Renal pelvis (tissue), 4 donors: ENCODE results near the gene PDK2. TPM values are rescaled to one million over a fixed set of nuclear protein-coding genes. Genes with fewer than 3 reads are reported as not detected.
"Not testable (repeated sequence)": the region's sequence is repeated elsewhere in the genome, so short reads cannot be mapped to it uniquely, and the experiment has no call there.

Experiments
- DNase-seq: peaks from one replicate; pipeline ENCODE4 v3.0.0-alpha.2; 2013
- polyA plus RNA-seq, 3 donors: library from polyadenylated mRNA; unstranded; fragments of 120-200 nt; gene quantifications; one replicate each; pipeline ENCODE4 v1.2.1, GENCODE V29; 2013; ENCODE audit not compliant: insufficient read length in 3 of 3

PDK2 gene
- polyA plus RNA-seq, 3 donors = 125 to 135 (median 129) TPM

DNA sequence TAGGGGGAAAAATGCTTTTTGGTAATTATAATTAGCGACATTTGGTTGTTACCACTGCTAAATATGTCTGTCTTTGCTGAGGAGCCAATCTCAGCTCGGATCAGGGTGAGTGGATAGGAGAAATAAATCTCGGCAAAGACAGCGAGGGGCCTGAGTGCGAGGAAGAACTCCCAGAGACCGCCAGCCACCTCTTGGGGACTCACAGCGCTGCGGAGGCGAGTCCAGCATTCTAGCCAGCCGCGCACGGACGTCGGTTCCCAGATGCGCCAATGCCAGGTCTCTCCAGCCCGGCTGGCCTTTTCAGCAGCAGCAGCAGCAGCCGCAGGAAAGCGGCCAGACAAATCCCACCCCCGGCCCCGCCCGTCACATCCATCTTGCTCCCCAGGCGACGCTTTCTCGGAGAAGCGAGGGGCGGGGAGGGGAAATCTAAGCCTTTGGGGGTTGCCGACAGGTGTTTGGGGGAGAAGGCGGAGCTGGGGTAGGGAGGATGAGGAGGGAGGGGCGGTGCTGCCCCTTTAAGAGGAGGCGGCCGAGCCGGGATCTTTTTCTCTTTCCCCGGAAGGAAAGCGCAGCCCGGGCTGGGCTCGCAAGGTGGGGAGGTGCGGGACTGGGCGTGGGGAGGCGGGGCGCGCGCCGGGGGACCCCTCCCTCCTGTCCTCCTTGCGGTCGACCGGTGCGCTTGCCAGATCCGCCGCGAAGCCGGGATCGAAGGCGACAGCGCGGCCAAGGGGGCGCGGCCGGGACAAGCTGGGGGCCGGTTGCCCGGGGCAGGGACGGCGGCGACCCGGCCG is 39.5 kb upstream of the PDK2 start, which contains the start of gene ITGA3:
Gene ITGA3 (plus strand): TSS at position 685 of the 791 bp plus-strand sequence. CDS start 330 bp downstream, outside the sequence.
- DNase-seq = peak; percentile 75

DNA sequence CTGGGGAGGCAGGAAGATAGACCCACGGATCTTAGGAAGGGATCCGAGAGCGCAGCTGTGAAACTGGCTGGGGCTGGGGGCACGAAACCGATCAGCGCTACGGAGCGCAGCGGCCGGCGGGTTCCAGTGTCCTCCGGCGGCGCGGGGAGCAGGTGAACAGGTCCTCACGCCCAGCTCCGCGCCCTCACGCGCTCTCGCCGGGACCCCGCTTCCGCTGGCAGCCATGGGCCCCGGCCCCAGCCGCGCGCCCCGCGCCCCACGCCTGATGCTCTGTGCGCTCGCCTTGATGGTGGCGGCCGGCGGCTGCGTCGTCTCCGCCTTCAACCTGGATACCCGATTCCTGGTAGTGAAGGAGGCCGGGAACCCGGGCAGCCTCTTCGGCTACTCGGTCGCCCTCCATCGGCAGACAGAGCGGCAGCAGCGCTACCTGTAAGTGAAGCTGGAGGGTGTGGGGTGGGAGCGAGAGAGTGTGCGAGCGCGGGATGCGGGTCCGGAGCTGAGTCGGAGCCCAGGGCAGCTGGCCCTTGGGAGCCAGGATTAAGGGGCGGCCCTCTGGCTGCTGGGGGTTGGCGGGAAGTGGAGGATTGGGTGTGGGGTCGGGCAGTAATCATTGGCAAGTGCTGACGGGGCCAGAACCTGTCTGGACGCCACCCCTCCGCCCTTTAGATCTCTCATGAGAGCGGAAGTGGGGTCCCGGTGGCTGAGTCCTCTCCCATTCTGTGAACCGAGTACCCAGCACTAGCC is 38.8 kb upstream of the PDK2 start:
- DNase-seq = peak; percentile 79

DNA sequence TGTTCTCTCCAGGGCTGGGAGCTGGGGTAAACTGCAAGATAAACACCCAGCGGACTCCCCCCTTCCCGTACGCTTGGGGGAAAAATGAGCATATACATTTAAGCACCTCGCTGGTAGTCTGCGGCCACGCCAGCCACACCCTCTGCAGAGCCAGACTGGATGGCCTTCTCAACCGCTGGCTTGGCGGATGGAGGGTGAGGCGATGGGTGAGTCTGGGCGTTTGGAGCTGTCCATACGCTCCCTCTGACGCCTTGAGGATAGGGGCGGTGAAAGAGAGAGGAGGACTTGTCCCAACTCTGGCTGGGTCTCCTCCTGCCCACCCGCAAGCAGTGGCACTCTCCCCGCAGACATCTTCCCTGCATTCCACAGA is 38.2 kb upstream of the PDK2 start:
- no peak for DNase-seq

DNA sequence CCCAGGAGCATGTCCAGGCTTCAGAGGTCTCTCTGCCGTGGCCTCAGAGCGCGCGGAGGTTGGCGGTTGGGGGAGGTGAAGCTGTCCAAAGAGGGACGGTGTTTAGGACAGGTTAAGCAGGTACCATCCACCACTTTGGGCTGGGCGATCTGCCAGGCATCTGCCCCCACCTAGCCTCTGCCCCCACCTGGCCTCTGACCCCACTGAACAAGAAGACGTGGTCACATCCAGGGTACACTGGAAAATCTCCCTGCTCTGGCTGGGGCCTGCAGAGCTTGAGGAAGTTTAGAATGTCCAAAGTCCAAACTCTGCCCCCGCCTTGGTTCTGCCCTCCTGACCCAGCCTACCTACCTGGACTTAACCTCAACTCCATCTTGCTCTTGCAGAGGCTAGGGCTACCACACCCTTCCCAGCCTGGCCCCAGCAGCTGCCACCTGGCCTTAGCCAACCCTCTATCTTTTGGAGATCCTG is 37.6 kb upstream of the PDK2 start:
- DNase-seq = no peak

DNA sequence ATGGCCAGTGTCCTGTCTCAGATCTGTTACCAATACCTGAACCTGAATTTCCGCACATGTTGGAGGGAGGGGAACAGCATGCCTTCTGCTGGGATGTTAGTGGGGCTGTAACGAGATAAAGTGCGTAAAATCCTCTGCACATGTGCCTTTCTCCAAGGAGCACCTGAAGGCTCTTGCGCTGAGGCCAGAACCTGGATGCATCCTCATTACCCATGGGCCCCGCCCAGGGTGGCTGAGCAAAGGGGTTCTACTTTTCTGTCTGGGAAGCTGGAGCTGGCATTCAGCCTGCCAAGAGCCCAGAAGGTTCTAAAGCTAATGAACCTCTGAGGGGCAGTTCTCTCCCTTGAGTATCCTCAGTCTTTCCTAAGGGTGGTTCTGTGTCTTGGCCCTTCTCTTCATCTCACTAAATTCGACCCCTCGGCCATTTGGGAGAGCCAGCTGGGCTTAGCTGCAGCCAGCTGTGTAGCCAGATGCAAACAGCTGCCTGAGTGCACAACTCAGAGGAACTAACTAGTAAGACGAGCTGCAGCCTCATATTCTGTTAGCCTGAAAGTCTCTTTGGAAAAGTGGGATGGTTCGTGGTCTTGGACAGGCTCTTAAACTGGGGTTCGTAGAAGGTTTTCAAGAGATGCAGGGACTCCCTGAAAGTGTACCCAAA is 36.7 kb upstream of the PDK2 start:
- peak; percentile 48 for DNase-seq

DNA sequence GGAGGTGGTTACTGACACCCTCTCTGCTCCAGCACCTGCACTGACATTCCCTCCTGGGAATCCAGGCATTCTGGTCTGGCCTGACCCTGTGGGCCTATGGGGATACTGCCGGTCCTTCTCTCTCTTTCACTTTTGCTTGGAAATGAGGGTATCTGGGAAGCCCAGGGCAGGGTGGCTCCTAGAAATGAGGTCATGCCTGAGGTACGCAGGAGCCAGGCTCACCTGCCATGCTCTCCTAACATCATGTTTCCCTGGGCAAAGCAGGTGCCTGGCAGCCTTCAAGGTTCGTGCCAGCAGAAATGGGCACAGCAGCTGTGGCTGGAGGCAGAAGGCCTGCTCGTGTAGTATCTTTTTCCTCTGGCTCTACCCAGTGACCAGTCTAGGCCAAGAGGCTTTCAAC is 35.9 kb upstream of the PDK2 start:
- DNase-seq = no peak

DNA sequence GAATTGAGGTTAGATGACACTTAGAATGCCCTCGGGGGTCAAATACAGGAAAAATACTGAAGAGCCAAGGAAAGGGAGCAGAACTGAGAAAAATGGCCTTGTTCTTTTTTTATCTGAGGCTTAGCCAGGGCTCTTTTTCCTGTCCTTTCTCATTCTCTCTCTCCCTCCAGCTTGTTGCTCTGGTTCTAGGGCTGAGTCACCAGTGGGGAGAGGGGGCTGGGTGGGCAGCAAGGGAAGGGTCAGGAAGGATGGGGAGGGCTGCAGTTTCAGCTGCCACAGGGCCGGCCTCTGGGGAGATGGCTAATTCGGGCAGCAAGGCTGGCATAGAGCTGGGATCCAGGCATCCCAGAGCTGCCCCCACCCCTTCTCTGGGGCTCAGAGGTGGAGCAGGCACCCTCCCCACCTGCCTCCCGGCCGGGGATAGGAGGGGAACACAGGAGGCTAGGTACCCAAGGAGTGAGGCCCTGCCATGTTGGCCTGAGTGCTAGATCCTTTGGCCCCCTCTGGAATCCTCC is 35.3 kb upstream of the PDK2 start:
- no peak for DNase-seq

DNA sequence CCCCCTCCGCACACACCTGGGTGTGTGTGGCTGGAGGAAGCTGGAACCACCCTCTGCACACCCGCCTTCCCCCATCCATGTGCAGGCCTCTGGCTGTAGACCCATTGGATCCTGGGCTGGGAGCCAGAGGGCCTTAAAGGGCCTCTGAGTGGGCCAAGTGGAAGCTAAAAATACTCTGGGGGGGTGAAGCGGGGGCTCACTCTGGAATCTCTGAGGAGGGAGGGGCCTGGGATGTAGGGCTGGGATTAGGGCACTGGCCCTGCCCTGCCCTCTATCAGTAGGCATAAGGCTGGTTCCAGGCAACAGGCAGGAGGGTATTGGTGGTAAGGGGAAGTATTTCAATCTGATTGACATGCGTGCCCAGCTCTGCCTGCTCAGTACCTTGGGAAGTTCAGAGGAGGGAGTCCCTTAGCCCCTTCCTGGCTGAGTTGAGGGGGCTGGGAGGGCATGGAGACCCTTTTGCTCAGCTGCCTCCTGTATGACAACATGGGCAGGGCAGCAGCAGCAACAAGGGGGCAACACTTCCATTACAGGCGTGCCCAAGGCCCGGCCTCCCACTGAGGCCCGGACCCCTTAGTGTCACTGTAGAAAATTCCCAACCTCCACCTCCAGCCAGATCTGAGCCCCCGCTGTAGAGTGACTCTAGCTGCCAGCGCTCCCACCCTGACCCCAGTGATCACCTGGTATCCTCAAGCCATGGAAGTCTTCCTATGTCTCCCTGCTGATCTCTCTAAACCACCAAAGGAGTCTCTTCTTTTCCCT is 34.0 kb upstream of the PDK2 start:
- peak; percentile 62 for DNase-seq

DNA sequence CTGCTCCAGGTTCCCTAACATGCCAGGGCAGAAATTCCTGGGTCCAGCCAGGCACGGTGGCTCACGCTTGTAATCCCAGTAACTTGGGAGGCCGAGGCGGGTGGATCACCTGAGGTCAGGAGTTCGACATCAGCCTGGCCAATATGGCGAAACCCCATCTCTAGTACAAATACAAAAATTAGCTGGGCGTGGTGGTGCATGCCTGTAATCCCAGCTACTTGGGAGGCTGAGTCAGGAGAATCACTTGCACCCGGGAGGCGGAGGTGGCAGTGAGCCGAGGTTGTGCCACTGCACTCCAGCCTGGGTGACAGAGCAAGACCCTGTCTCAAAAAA is 33.5 kb upstream of the PDK2 start:
- not testable (repeated sequence) for DNase-seq

DNA sequence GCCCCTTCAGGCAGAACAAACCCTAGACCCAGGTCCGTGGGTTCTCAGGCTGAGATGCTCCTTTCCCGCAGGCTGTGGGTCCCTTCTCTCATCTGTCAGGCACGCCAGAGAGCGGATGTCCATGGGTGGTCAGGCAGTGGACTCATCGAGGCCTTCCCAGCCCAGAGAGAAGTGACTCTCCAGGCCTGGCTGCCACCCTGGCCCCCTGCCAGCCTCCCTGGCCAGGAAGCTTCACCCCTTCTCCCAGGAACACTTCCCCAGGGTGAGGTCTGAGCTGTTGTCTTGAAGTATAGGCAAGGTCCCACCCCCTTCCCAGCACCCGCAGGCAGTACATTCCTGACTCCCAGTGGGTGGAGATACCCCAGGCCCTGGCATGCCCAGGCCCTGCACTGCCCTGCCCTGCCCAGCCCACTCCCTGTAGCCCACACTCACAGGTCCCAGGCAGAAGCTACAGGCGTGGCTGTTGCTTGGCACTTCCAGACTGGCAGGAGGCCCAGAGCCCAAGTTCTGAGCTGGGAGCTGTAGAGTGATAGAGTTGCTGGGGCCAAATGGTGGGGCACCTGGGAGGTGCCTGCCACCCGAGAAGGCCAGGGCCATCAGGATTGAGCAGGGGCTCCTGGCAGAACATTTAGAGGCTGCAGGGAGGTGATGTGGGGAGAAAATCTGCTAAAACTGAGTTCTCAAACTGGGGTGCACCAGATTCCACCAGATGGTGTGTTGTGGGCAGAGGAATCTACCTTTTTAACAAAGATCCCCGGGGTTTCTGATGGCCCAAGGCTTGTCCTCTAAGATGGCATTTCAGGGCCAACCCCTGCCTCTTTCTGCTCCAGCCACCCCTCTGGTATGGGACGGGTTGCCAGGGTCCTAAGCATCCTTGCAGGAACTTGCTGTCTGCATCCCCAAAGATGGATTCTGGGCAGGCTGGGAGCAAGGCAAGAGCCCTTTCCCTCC is 32.6 kb upstream of the PDK2 start:
- DNase-seq = no peak

DNA sequence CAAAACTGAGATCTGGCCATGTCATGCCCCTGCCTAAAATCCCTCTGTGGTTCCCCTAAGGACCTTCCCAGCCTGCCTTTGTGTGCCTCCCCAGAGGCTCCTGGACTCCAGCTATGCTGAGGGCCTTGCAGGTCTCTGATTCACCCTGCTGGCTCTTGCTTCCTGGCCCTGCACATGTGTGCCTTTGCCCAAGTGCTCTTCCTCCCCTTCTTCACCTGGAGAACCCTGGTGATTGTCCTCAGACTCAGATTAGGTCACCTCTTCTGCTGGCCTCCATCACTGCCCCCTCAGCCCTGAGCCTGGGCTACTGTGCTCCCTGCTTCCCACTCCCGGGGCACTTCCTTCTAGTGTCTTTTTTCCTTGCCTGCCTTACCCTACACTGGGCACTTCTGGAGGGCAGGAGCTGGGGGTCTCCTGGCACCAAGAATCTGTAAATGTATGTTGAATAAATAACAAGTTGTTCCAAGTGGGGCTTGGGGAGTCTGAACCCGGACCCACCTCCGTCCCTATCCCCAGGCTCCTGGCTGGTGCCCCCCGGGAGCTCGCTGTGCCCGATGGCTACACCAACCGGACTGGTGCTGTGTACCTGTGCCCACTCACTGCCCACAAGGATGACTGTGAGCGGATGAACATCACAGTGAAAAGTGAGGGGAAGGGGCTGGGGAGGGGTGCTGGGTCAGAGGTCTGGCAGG is 31.4 kb upstream of the PDK2 start:
- no peak for DNase-seq

DNA sequence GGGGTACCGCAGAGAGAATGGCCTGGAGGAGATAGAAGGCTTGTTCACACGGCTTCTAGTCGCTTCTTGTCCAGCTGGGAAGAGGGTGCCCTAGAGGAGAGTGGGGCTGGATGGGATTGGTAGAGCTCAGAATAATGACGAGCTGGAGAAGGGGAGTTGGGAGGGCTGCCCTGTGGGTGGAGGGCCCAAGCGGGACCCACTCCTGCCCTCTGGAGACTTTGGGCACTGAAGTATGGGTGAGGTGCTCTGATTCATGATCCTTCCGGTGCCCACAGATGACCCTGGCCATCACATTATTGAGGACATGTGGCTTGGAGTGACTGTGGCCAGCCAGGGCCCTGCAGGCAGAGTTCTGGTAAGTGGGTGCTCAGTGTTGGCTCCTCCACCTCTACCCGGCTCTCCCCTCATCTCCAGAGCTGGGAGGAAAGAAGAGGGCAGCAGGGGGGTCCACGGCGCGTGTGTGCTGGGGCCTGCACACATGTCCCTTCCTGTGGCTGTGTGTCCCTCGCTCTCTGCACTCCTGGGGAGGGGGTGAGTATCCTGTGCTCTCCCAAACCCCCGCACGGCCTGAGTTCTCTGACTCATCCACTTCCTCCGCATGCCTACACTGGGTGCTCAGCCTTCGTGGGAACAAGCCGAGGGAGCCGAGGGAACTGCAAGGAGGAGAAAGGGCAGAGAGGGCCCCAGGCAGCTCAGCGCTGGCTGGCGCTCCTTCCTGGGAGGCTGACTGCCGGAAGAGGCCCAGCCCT is 30.7 kb upstream of the PDK2 start:
- DNase-seq = no peak

DNA sequence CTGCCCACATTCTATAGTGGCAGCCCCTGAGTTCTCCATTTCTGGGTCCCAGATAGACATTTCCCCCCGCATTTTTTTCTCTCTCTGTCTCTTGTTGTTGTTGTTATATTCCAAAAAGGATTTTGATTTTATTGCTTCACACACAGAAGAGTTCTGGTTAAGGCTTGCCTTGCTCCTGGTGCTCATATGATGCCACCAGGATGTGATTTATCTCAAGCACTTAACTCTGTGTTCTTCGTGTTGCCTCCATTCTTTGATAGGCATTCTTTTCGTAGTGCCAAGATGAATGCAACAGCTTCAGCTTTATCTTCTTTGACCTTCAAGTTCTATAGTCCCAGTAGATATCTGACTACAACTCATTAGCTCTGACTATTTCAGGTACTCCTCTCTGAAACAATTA is 30.1 kb upstream of the PDK2 start:
- no peak for DNase-seq

DNA sequence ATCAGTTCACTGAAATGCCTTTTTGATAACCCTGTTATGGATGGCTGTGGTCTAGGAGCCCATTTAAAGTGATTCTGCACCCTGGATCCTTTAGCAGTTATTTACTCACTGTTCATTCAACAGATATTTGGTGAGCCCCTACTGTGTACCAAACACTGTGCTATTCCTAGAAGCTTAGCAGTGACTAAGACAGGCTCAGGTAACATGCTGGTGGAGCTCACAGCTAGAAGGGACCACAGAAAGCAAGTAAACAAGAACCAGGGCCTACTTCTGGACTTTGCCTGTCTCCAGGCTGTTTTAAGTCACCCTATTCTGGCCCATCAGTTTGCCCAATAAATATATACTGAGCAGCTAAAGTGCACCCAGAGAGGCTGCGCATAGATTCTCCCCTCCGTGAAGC is 28.2 kb upstream of the PDK2 start:
- DNase-seq = no peak

DNA sequence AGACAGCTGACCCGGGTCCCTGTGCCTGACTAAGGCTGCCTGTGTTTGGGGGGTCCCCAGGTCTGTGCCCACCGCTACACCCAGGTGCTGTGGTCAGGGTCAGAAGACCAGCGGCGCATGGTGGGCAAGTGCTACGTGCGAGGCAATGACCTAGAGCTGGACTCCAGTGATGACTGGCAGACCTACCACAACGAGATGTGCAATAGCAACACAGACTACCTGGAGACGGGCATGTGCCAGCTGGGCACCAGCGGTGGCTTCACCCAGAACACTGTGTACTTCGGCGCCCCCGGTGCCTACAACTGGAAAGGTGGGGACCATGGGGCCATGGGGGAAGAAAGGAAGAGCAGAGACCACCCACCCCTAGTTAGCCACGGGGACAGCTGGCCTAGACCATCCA is 27.2 kb upstream of the PDK2 start:
- no peak for DNase-seq

DNA sequence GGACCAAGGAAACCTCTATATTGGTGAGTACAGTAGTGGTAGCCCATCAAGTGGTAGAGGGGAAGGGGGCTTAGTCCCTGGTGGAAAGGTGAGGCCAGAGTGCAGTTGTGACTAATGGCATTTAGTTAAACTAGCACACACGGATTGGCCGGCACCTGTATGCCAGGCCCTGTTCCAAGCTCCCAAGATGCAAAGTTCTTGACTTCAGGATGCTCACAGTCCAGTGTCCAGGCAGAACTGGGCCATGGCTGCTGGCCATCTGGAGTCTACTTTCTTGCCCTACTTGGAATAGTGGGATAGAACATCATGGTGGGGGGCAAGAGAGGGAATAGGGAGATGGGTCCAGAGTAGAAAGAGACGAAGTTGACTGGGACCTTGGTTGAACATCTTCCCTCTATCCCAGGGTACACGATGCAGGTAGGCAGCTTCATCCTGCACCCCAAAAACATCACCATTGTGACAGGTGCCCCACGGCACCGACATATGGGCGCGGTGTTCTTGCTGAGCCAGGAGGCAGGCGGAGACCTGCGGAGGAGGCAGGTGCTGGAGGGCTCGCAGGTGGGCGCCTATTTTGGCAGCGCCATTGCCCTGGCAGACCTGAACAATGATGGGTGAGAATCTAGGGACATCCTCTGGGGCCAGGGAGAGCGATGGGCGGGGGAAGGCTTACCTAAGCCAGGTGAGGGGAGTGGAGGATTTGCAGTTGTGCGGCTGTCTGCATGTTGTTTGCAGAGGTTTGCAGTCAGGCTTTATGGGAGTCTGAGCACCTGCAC is 24.1 kb upstream of the PDK2 start:
- DNase-seq = no peak

DNA sequence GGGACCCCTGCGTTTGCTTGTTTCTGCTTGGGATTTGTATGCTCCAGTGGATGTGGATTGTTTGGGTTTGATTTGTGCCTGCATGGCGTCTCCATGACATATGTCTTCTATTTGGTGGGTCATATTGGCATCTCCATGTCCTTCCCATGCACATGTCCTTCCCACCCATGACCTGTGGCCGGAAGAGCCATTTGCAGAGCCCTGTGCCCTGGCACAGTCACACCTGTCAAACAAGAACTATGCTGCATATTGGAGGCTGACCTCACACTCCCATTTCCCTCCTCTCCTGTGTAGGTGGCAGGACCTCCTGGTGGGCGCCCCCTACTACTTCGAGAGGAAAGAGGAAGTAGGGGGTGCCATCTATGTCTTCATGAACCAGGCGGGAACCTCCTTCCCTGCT is 23.5 kb upstream of the PDK2 start:
- no peak for DNase-seq

DNA sequence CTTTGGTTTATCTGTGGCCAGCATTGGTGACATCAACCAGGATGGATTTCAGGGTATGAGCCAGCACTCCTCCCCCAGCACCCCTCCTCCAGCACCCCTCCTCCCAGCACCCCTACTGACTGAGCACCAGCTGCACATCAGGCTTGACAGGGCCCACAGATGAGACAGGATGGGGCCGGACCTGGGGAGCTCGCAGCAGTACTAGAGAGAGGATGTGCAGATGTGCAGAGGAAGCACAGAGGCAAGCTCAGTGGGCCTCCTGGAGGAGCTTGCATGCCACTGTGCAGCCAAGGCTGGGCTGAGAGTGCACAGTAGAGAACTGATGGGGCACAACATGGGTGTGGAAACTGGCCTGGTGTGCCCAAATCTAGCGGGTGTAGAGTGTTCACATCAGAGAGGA is 23.0 kb upstream of the PDK2 start:
- DNase-seq = no peak

DNA sequence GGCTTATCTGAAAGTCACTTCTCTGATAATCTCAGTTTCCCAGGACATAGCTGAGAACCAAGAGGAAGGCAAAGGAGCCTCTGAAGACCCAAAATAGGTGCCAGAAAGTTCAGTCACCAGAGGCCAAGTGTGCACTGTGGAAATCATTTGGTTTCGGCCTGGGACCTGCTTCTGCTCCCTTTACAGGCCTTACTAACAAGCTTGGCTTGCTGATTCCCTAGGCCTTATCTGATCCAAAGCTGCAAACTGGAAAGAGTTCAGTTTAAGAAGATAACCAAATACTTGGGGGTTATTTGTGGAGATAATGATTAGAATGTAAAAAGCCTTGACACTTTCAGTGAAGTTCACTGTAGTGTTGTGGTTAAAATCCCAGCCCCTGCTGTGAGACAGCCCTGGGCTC is 22.2 kb upstream of the PDK2 start:
- DNase-seq = no peak
